Caki2 (cell line): ENCODE results near the gene LRR1. TPM values are rescaled to one million over a fixed set of nuclear protein-coding genes. Genes with fewer than 3 reads are reported as not detected.

ENCODE experiments used
- total RNA-seq: library from RNA; depleted of rRNA; stranded (reverse); fragments of >200 nt; shearing (Covaris generic); gene quantifications from 2 replicates; pipeline ENCODE4 v1.2.3, GENCODE V29; 2014; ENCODE audit warnings: low replicate concordance; rRNA removed

LRR1 gene
- total RNA-seq, 1 experiment from 2014 or later: 30.1 TPM

Other genes with a start within 250 kb of the LRR1 start
- gene RPS29, start 12.6 kb upstream of the LRR1 start, total RNA-seq: 2,537 and 2,579 TPM in 2 replicates
- gene RPL36AL, start 21.7 kb downstream of the LRR1 start, total RNA-seq: 181 and 221 TPM in 2 replicates
- 55.4 and 58.9 TPM in 2 replicates for gene MGAT2, start 21.9 kb downstream of the LRR1 start, total RNA-seq
- gene DNAAF2, start 36.3 kb downstream of the LRR1 start, total RNA-seq: 5.3 and 11.0 TPM in 2 replicates
- 37.1 and 60.2 TPM in 2 replicates for gene POLE2, start 89.3 kb downstream of the LRR1 start, total RNA-seq
- 0.26 TPM in 1 of 2 replicates, not detected in the other for gene KLHDC1, start 94.2 kb downstream of the LRR1 start, total RNA-seq
- gene KLHDC2, start 169.2 kb downstream of the LRR1 start, total RNA-seq: 114 and 139 TPM in 2 replicates